GM12801 (cell line): ENCODE data around the gene ALPK1.

Experiments used
- CTCF ChIP-seq: IDR thresholded peaks from one replicate; pipeline ENCODE4 v1.5.1; 2011; ENCODE audit warnings: control low read depth; ENCODE audit not compliant: insufficient read length; ENCODE audit errors: extremely low read depth

The ALPK1 gene

GRCh38 chr4:112327965-112328733 is 31.0 kb downstream of the ALPK1 start:
- TF ChIP-seq CTCF: no peak

GRCh38 chr4:112328734-112329130 is 31.6 kb downstream of the ALPK1 start:
- no peak for TF ChIP-seq CTCF

GRCh38 chr4:112329672-112330375 is 32.7 kb downstream of the ALPK1 start:
- TF ChIP-seq CTCF: no peak

GRCh38 chr4:112330921-112331320 is 33.8 kb downstream of the ALPK1 start:
- TF ChIP-seq CTCF: no peak

DNA sequence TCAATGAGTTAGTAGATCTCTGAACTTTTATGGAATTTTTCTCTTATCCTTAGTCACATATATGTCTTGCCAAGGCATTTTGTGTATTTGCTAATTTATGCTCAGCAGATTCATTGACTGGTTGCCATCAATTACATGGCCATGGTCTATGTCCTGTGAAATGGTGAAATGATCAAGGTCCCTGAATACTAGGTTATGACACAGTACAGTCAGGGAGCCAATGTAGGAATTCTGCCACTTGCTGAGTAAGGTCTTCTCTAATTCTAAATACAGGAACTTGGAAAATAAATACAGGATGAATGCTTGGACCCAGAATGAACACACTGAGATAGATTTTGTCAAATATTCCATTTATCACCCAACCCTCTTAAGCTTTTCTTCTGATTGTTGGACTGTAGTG is 35.2 kb downstream of the ALPK1 start:
- TF ChIP-seq CTCF: no peak

DNA sequence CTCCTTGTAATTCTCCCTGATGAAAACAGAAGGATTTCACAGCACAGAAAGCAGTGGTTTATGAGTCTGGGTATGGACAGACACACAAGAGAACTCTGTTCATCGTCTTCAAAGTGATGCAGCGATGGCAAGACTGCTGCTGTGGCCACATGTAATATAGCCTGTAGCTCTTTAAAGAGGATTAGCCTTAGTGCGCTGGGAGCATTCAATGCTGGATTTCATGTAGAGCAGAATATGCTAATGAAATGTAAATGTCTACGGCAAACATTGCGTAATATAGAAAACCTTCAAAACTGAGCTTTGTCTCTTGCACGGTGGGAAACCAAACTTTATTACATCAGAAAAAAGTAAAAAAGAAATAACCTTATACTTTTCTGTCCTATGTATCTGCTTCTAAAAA is 42.9 kb downstream of the ALPK1 start:
- no peak for TF ChIP-seq CTCF

- no peak for TF ChIP-seq CTCF
These were observed 43.9 kb downstream of the ALPK1 start for GRCh38 chr4:112341033-112341432.
